Measurements from ENCODE around the gene CLSTN1. TPM values are rescaled to one million over a fixed set of nuclear protein-coding genes. Genes with fewer than 3 reads are reported as not detected.

Gene CLSTN1
- total RNA-seq, 1 experiment from 2014 or later = 143 TPM

- no TSS peak for BruUV-seq (replicated peaks)
- peak overlapping the region in 1 of 2 experiments; percentile 30; a peak in 2 of 4 replicates for H3K4me3 ChIP-seq (ENCODE audit: low read depth in 2 of 2, low read length in 2 of 2)
- peak; percentile 71 for DNase-seq (ENCODE audit: low read depth, low spot score)
- TF ChIP-seq POLR2AphosphoS5 (IDR thresholded peaks at IDR 0.05; ENCODE audit: low read depth, low read length) = no peak
- peaks cover 25% of the 10 kb centered on the region for H3K4me1 ChIP-seq (ENCODE audit: control insufficient read depth, insufficient read depth, low read length)
- no peak overlapping the region for H3K27ac ChIP-seq (ENCODE audit: low read length)
- no peaks in the 10 kb centered on the region for H3K27me3 ChIP-seq (ENCODE audit: control insufficient read depth, insufficient read depth, low read length)
- no peaks in the 10 kb centered on the region; the same call in 1 of the 2 replicates for H3K36me3 ChIP-seq (ENCODE audit: control insufficient read depth, insufficient read depth, low read length)
- in situ Hi-C loops (cut with HindIII; ENCODE audit: low pct_unique_long_range_greater_than_20kb, low sequenced_read_pairs) (no loop called here), intact Hi-C loops (cut with micrococcal nuclease; ENCODE audit: unreplicated experiment) (no loop called here)
- ATAC-seq = peak; percentile 52
- ChIA-PET CTCF (no interaction called here), POLR2A (no interaction called here)
- no peaks in the 10 kb centered on the region for H3K9me3 ChIP-seq (ENCODE audit: control insufficient read depth, insufficient read depth, low read depth, low read length)
These were observed 1.6 kb upstream of the CLSTN1 start for GRCh38 chr1:9825093-9826074.

- ATAC-seq (no peak), DNase-seq (ENCODE audit: low read depth, low spot score) (no peak)
- intact Hi-C loops (cut with micrococcal nuclease; ENCODE audit: unreplicated experiment) = no loop called here
- Histone ChIP-seq H3K27ac (ENCODE audit: low read length) (peak overlapping the region; percentile 76), H3K9me3 (ENCODE audit: control insufficient read depth, insufficient read depth, low read depth, low read length) (no peaks in the 10 kb centered on the region), H3K4me1 (ENCODE audit: control insufficient read depth, insufficient read depth, low read length) (peaks cover 25% of the 10 kb centered on the region), H3K4me3 (ENCODE audit: low read depth in 2 of 2, low read length in 2 of 2) (peak overlapping the region; percentile 61 to 73), H3K27me3 (ENCODE audit: control insufficient read depth, insufficient read depth, low read length) (no peaks in the 10 kb centered on the region), H3K36me3 (ENCODE audit: control insufficient read depth, insufficient read depth, low read length) (no peaks in the 10 kb centered on the region; the same call in 1 of the 2 replicates)
- in situ Hi-C loops (cut with HindIII; ENCODE audit: low pct_unique_long_range_greater_than_20kb, low sequenced_read_pairs) = no loop called here
- ChIA-PET POLR2A (no interaction called here), CTCF (no interaction called here)
- no TSS peak for BruUV-seq (replicated peaks)
- no peak for TF ChIP-seq POLR2AphosphoS5 (IDR thresholded peaks at IDR 0.05; ENCODE audit: low read depth, low read length)
- TF ChIP-seq TCF7L2 (IDR thresholded peaks at IDR 0.05; ENCODE audit: low read depth, low read length) = no peak
- no peak for TF ChIP-seq REST (IDR thresholded peaks at IDR 0.05; ENCODE audit: insufficient read depth in 1 of 2, low read depth in 2 of 2, low read length in 1 of 2)
- TF ChIP-seq CTCF (IDR thresholded peaks at IDR 0.05) = no peak
- TF ChIP-seq SIN3A (IDR thresholded peaks at IDR 0.05; ENCODE audit: borderline replicate concordance, insufficient read depth, low read depth, low read length) = no peak
These were observed 931 bp upstream of the CLSTN1 start for GRCh38 chr1:9824702-9825089.

GRCh38 chr1:9823693-9823942 lies 147 bp downstream of the CLSTN1 start:
- H3K27me3 ChIP-seq (ENCODE audit: control insufficient read depth, insufficient read depth, low read length) = no peaks in the 10 kb centered on the region
- no peak for DNase-seq (ENCODE audit: low read depth, low spot score)
- H3K9me3 ChIP-seq (ENCODE audit: control insufficient read depth, insufficient read depth, low read depth, low read length) = no peaks in the 10 kb centered on the region
- no TSS peak for BruUV-seq (replicated peaks)
- CTCF ChIA-PET = no interaction called here
- peak overlapping the region; percentile 61 to 82 for H3K4me3 ChIP-seq (ENCODE audit: low read depth in 2 of 2, low read length in 2 of 2)
- H3K4me1 ChIP-seq (ENCODE audit: control insufficient read depth, insufficient read depth, low read length) = peaks cover 25% of the 10 kb centered on the region
- no peaks in the 10 kb centered on the region; the same call in 1 of the 2 replicates for H3K36me3 ChIP-seq (ENCODE audit: control insufficient read depth, insufficient read depth, low read length)
- POLR2A ChIA-PET = no interaction called here
- in situ Hi-C loops (cut with HindIII; ENCODE audit: low pct_unique_long_range_greater_than_20kb, low sequenced_read_pairs) = no loop called here
- peak; percentile 52 for ATAC-seq
- intact Hi-C loops (cut with micrococcal nuclease; ENCODE audit: unreplicated experiment) = no loop called here
- H3K27ac ChIP-seq (ENCODE audit: low read length) = no peak overlapping the region
- TF ChIP-seq SIN3A (IDR thresholded peaks at IDR 0.05; ENCODE audit: borderline replicate concordance, insufficient read depth, low read depth, low read length) (peak; percentile 46; the same call in 1 of the 2 replicates), TCF7L2 (IDR thresholded peaks at IDR 0.05; ENCODE audit: low read depth, low read length) (no peak), POLR2AphosphoS5 (IDR thresholded peaks at IDR 0.05; ENCODE audit: low read depth, low read length) (0 out of 2 replicates have a peak, but pooled peaks have one; percentile 71)
